Activated T-cell treated with anti-CD3 and anti-CD28 coated beads, Interleukin-2, amount 50 U/mL, for 4 hours (primary cell): ENCODE results near the gene SPATA4. TPM values are rescaled to one million over a fixed set of nuclear protein-coding genes. Genes with fewer than 3 reads are reported as not detected.

Experiments
- ATAC-seq, 2 donors: fragments of 200-7000 bp; cut with Tn5 transposase; one replicate each; pipeline ENCODE4 v1.10.0; 2021
- DNase-seq: peaks from one replicate; pipeline ENCODE4 v3.0.0-alpha.2; 2020
- H3K27me3 Mint-ChIP-seq: one replicate; pipeline ENCODE4 v1.8.0; 2021; ENCODE audit warnings: low read depth, mixed read lengths
- H3K36me3 Mint-ChIP-seq: one replicate; pipeline ENCODE4 v1.8.0; 2022; ENCODE audit warnings: mixed read lengths; ENCODE audit not compliant: insufficient read depth
- H3K4me1 Mint-ChIP-seq: one replicate; pipeline ENCODE4 v1.8.0; 2021; ENCODE audit warnings: low read depth, mixed read lengths
- H3K4me3 Mint-ChIP-seq: one replicate; pipeline ENCODE4 v1.8.0; 2021; ENCODE audit warnings: mild to moderate bottlenecking, moderate library complexity, mixed read lengths
- H3K9me3 Mint-ChIP-seq: one replicate; pipeline ENCODE4 v1.8.0; 2021; ENCODE audit warnings: mixed read lengths
- total RNA-seq, 3 donors: library from RNA; stranded (reverse); gene quantifications; one replicate each; pipeline ENCODE4 v1.2.1, GENCODE V29; 2021

Gene SPATA4
- total RNA-seq, 3 donors from 2014 or later = not detected

GRCh38 chr4:176156656-176157055 lies 38.7 kb downstream of the SPATA4 start:
- no peaks in the 10 kb centered on the region for H3K36me3 Mint-ChIP-seq
- no peak for ATAC-seq

GRCh38 chr4:176153124-176153523 lies 42.3 kb downstream of the SPATA4 start:
- Mint-ChIP-seq H3K36me3 (no peaks in the 10 kb centered on the region), H3K4me3 (no peak overlapping the region), H3K4me1 (no peaks in the 10 kb centered on the region), H3K27me3 (peaks cover 2% of the 10 kb centered on the region), H3K9me3 (no peaks in the 10 kb centered on the region)
- DNase-seq (no peak), ATAC-seq (no peak)

More at GRCh38 chr4:176156656-176157055, 38.7 kb downstream of the SPATA4 start:
- no peaks in the 10 kb centered on the region for H3K4me1 Mint-ChIP-seq
- DNase-seq = no peak
- H3K27me3 Mint-ChIP-seq = peaks cover 2% of the 10 kb centered on the region
- no peaks in the 10 kb centered on the region for H3K9me3 Mint-ChIP-seq
- H3K4me3 Mint-ChIP-seq = no peak overlapping the region

- Mint-ChIP-seq H3K36me3 (no peaks in the 10 kb centered on the region), H3K27me3 (no peaks in the 10 kb centered on the region), H3K4me3 (no peak overlapping the region), H3K9me3 (no peaks in the 10 kb centered on the region), H3K4me1 (no peaks in the 10 kb centered on the region)
- DNase-seq (no peak), ATAC-seq (no peak)
These were observed 44.7 kb downstream of the SPATA4 start for GRCh38 chr4:176150704-176151103.

GRCh38 chr4:176150356-176150682 lies 45.1 kb downstream of the SPATA4 start:
- no peak overlapping the region for H3K4me3 Mint-ChIP-seq
- H3K4me1 Mint-ChIP-seq = no peaks in the 10 kb centered on the region
- H3K36me3 Mint-ChIP-seq = no peaks in the 10 kb centered on the region
- no peaks in the 10 kb centered on the region for H3K27me3 Mint-ChIP-seq
- H3K9me3 Mint-ChIP-seq = no peaks in the 10 kb centered on the region
- no peak for ATAC-seq
- DNase-seq = no peak

GRCh38 chr4:176149680-176150355 lies 45.6 kb downstream of the SPATA4 start:
- H3K27me3 Mint-ChIP-seq = no peaks in the 10 kb centered on the region
- no peaks in the 10 kb centered on the region for H3K4me1 Mint-ChIP-seq

GRCh38 chr4:176142253-176142652 lies 53.1 kb downstream of the SPATA4 start:
- H3K9me3 Mint-ChIP-seq = no peaks in the 10 kb centered on the region
- DNase-seq = no peak
- H3K4me1 Mint-ChIP-seq = no peaks in the 10 kb centered on the region
- H3K4me3 Mint-ChIP-seq = no peak overlapping the region
- no peak for ATAC-seq
- no peaks in the 10 kb centered on the region for H3K36me3 Mint-ChIP-seq
- H3K27me3 Mint-ChIP-seq = peaks cover 5% of the 10 kb centered on the region

More at GRCh38 chr4:176149680-176150355, 45.6 kb downstream of the SPATA4 start:
- no peak for DNase-seq
- Mint-ChIP-seq H3K36me3 (no peaks in the 10 kb centered on the region), H3K9me3 (no peaks in the 10 kb centered on the region), H3K4me3 (no peak overlapping the region)
- no peak for ATAC-seq

- no peaks in the 10 kb centered on the region for H3K4me1 Mint-ChIP-seq
- H3K4me3 Mint-ChIP-seq = no peak overlapping the region
- H3K9me3 Mint-ChIP-seq = no peaks in the 10 kb centered on the region
- DNase-seq (no peak), ATAC-seq (no peak)
- H3K36me3 Mint-ChIP-seq = no peaks in the 10 kb centered on the region
- H3K27me3 Mint-ChIP-seq = peaks cover 5% of the 10 kb centered on the region
These were observed 55.9 kb downstream of the SPATA4 start for GRCh38 chr4:176139518-176139917.

GRCh38 chr4:176137631-176138030 lies 57.8 kb downstream of the SPATA4 start:
- no peak overlapping the region for H3K4me3 Mint-ChIP-seq
- H3K9me3 Mint-ChIP-seq = no peaks in the 10 kb centered on the region
- DNase-seq (no peak), ATAC-seq (no peak)
- H3K36me3 Mint-ChIP-seq = no peaks in the 10 kb centered on the region
- H3K4me1 Mint-ChIP-seq = no peaks in the 10 kb centered on the region
- no peaks in the 10 kb centered on the region for H3K27me3 Mint-ChIP-seq

- Mint-ChIP-seq H3K4me3 (no peak overlapping the region), H3K9me3 (no peaks in the 10 kb centered on the region), H3K4me1 (no peaks in the 10 kb centered on the region), H3K27me3 (no peaks in the 10 kb centered on the region), H3K36me3 (no peaks in the 10 kb centered on the region)
- ATAC-seq (no peak), DNase-seq (no peak)
These were observed 60.7 kb downstream of the SPATA4 start for GRCh38 chr4:176134670-176135069.

Other genes starting within 250 kb of the SPATA4 start
- gene WDR17, start 129.7 kb downstream of the SPATA4 start, total RNA-seq = 1 to 10 TPM; 1.7 to 4.3 (median 3.9) TPM
- not detected for gene ASB5, start 73.6 kb upstream of the SPATA4 start, total RNA-seq
- 100 to 1,000 TPM; 227 to 236 (median 231) TPM for gene SPCS3, start 124.4 kb upstream of the SPATA4 start, total RNA-seq